NCI-H2196 treated with DMSO at 0.1 percent for 48 hours (cell line): Measurements from ENCODE around the gene CPEB4.
A peak's percentile ranks its signal among the peaks of the same experiment; 100 is the strongest.

ENCODE experiments used
- DNase-seq: peaks from one replicate; lab custom pipeline; 2025; ENCODE audit not compliant: unreplicated experiment; lab: John Stamatoyannopoulos, UW

Gene CPEB4

DNA sequence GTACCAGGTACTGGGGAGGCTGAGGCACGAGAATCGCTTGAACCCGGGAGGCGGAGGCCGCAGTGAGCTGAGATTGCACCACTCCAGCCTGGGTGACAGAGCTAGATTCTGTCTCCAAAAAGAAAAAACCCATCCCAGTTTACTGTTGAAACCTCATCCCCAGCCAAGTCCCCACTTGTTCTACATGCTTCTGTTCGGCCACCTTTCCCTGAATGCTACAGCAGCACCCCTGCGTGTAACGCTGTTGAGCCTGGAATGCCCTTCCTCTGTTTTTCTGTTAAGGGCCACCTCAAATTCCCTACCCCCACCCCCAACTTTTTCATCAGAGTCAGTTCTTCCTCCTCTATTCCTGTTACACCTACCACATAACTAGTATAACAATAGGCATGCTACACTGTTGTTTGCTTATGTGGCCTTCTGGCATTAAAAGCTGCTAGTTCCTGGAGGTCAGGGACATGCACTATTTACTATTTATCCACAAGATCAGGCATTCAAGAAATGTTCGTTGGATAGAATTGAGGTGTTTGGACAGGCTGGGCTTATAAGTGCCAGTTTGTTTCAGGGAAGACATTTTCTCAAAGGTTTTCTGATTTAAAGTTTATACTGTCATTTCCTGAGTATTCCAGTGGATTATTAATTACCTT is 53.7 kb downstream of the CPEB4 start:
- no peak for DNase-seq

- DNase-seq, result no peak
Measured at GRCh38 chr5:173944511-173944910, 56.4 kb downstream of the CPEB4 start.

DNA sequence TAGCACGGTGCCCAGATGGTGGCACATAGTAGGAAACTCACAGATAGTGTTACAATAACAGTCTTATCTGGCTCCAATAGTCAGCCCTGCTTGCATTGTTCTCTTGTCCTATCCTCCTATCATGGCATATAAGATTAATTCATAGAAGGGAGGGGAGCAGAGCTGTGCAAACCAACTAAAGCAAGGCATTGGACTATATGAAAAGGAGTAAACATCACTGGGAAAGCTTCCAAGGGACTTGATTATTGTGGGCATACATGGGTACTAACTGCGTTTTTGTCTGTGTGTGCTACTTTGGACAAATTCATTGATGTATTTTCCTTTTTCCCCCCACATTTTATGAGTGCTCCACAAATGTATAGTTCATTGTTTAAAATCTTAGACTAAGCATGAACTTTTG is 57.0 kb downstream of the CPEB4 start:
- no peak for DNase-seq

DNA sequence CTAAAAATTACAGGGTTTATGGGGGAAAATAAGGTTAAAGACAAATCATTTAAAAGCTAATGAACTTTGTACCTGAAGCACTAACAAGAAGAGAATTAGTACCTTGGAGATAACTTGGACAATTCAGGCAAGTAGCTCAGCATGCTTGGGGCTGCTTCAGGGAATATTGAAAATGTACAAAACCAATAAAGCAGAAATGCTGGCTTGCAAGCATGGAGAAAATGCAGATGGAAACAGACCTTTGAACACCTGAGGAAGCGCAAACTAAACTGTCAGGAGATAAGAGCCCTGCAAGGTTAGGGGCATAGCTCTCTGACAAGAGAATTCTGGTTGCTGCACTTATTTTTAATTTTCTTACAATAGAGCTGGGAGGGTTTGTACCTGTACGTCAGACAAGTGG is 58.2 kb downstream of the CPEB4 start:
- DNase-seq, result no peak

- DNase-seq, result no peak
Measured at GRCh38 chr5:173950829-173951228, 62.7 kb downstream of the CPEB4 start.

- DNase-seq, result no peak
Measured at GRCh38 chr5:173953528-173954090, 65.5 kb downstream of the CPEB4 start.

DNA sequence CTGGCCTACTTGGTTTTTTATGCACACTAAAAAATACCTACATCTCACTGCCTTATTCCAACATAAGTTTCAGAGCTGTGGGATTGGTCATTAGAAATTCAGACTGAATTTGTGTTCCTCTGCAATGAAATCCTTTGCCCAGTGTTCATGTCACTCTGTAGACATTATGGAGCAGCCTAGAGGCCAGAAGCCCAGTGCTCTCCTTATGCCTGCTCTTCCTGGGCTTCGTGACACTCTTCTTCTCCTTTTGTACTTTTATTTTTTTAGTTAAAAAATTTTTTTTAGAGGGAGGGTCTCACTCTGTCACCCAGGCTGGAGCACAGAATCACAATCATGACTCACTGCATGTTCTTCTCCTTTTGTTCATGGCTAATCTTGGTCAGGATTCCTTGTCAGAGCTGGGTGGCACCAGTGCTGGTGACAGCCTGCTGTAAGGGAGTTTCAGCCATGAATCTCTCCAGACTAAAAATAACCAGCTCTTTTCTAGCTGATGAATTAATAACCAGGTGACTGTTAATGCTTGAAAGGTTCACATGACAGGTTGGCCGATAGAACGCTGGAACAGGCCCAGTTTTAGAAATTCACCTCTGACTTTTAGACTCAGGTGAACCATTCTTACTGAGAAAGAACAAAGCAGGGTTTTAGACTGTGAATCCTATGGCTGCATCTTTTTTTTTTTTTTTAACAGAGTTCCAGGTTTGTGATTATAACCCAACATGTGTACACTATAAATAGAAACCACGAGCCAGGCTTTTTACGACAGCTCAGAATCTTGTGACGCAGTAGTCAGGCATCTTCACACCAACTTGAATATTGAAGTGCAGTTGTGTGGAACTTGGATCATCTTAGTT is 66.7 kb downstream of the CPEB4 start:
- no peak for DNase-seq

DNA sequence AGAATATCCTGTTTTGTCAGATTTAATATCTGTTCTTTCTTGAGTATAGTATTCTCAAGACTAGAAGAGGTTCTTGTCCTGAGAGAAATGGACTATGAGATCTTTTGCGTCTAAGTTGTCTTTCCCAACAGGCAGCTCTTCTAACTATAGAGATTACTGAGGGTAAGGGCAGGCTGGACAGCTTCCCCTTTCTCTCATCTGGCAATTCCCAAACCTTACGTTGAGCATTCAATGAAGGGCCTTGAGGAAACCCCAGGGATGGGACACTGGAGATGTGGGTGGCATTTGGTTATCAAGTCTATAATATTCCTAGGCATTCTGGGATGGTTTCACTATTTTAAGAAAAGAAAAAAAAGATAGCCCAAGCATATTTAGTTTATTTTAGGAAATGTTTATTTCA is 72.8 kb downstream of the CPEB4 start:
- no peak for DNase-seq

GRCh38 chr5:173961418-173961817 is 73.3 kb downstream of the CPEB4 start:
- DNase-seq, result no peak

DNA sequence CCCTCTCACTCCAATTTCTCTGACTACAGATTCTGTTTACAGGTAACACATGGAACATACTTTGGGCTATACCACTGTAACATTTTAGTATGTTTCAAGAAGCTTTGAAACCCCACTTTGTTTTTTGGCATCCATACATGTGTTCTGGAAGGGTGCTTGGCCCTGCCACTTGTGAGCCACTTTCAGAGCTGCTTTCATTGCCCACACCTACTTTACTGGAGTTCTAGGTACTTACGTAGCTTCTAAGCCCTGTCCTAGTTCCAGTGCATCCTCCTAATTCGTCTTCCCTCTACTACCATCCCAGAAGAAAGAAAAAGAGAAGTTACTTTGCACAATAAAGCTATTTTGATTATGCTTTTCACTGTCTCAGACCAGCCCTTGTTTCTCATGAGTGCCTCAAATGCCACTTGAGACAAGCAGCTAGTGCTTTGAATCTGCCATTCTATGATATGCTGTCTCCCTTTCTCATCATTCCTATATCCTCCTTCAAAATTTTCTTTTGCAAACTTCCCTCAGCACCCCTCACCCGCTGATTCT is 74.4 kb downstream of the CPEB4 start:
- no peak for DNase-seq

- no peak for DNase-seq
Measured at GRCh38 chr5:173963182-173963838, 75.2 kb downstream of the CPEB4 start.

DNA sequence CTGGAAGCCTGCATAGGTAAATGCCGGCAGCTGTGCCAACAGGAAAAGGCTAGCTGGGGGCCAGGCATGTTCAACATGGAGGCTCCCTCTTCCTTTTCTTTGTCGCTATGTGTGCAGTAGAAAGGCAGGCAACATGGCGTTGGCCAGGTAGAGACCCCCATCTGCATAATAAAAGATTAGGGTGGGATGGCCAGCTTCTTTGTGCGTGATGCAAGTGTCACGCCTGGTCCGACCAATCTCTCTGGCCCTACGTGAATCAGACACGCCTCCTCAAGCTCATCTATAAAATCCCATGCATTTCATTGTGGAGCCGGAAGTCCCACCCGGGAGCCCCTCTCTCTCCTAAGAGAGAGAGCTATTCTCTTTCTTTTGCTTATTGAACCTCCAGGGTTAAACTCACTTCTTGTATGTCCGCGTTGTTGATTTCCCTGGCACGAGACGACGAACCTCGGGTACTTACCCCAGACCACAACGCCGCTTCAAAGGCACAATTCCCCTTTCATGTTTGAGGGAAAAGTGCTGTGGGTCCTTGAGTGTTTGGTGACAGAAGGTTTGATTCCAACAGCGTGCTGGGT is 75.8 kb downstream of the CPEB4 start:
- DNase-seq, result peak; percentile 71

GRCh38 chr5:173964506-173964905 is 76.4 kb downstream of the CPEB4 start:
- no peak for DNase-seq

DNA sequence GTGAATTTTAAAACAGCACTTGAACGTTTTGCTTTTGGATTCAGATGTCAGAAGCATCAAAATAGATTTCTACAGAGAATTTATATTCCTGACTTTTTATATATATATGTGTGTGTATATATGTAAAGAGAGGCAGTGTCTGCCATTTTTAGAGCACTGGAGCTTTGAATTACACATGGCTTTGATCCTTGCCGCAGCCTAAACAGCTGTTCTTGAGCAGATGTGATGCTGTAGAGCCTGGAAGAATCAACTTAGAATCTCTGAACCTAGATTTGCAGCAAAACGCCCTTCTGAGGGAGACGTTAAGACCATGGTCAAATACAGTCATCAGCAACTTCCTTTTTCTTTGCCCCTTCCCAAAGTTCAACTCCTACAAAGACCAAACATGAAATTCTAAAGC is 79.1 kb downstream of the CPEB4 start:
- no peak for DNase-seq

- no peak for DNase-seq
Measured at GRCh38 chr5:173968154-173968797, 80.1 kb downstream of the CPEB4 start.

DNA sequence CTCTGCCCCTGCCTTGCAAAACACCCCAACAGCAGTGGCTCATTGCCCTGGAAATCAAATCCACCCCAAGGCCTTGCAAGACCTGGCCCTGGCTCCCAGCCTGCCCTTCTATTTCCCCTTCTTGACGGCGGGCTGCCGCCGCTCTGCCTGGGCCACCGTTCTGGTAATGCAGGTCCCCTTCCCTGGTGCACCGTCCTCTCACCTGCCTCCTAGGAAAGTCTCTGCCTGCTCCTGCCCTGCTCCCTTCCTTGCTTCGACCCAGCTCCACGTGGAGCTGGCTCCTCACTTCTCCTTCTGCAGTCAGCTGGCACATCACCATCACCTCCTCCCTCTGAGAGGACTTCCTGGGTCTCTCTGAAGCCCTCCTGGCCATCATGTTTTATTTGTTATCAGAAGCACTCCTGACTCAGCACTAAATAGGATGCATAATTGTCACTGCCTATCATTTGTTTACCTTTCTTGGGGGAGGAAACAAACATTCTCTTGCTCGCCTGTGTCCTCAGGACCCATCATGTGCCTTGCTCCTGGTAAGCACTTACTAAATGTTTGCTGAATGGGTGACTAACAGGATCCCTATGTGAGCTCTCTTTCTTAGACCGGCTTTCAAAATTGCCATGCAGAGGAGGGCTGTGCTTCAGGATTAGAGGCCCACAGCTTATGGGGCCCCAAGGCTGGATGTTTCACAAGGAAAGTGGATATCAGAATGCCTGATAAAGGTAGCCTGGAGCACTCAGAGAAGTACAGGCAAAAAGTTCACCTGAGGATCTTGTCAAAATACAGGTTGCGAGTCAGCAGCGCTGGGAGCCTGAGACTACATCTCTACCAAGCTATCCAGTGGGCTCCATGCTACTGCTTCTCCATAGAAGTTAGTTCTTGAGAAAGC is 81.3 kb downstream of the CPEB4 start:
- DNase-seq, result peak; percentile 32

- DNase-seq, result no peak
Measured at GRCh38 chr5:173970878-173971650, 82.9 kb downstream of the CPEB4 start.

- DNase-seq, result no peak
Measured at GRCh38 chr5:173971681-173972345, 83.7 kb downstream of the CPEB4 start.

GRCh38 chr5:173972607-173972924 is 84.4 kb downstream of the CPEB4 start:
- DNase-seq, result no peak
